ENCODE data around the gene RNF214. TPM values are rescaled to one million over a fixed set of nuclear protein-coding genes. Genes with fewer than 3 reads are reported as not detected.

The RNF214 gene
- total and polyA plus RNA-seq, 10 of the 15 experiments (the other 5 are each of a cell fraction or from before 2014, with no cell fraction given), result 4.8 to 16.8 (median 10.5) TPM

DNA sequence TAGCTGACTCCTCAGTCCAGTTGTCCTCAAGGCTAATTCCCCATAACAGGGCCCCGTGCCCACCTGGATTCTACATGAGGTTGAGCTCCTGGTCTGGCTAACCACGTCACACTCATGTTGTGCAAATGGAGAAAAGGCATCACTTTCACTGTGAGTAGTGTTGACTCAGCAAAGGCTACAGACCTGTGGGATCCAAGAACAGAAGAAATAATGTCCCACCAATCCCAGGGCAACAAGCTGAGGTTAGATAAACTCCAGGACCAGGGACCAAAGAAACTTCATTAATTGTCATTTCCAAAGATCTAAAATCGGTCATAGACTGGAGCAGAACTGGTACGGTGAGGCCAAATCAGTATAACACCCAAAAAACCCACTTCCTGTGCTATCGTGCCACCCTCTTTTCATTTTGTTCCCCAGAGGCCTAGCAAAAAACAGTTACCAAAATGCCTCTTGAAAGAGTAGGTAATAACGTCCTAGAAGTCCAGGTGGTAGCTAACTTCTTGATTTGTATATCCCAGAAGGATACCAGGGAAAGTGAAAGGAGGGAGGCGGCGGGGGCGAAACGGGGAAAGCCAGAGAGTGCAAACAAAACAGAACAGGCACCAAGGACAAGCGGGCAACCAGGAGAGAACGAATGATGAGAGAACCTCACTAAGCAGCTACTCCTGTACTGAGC, 2.0 kb upstream of the RNF214 start (continued):
- TF ChIP-seq, protein P1, sequence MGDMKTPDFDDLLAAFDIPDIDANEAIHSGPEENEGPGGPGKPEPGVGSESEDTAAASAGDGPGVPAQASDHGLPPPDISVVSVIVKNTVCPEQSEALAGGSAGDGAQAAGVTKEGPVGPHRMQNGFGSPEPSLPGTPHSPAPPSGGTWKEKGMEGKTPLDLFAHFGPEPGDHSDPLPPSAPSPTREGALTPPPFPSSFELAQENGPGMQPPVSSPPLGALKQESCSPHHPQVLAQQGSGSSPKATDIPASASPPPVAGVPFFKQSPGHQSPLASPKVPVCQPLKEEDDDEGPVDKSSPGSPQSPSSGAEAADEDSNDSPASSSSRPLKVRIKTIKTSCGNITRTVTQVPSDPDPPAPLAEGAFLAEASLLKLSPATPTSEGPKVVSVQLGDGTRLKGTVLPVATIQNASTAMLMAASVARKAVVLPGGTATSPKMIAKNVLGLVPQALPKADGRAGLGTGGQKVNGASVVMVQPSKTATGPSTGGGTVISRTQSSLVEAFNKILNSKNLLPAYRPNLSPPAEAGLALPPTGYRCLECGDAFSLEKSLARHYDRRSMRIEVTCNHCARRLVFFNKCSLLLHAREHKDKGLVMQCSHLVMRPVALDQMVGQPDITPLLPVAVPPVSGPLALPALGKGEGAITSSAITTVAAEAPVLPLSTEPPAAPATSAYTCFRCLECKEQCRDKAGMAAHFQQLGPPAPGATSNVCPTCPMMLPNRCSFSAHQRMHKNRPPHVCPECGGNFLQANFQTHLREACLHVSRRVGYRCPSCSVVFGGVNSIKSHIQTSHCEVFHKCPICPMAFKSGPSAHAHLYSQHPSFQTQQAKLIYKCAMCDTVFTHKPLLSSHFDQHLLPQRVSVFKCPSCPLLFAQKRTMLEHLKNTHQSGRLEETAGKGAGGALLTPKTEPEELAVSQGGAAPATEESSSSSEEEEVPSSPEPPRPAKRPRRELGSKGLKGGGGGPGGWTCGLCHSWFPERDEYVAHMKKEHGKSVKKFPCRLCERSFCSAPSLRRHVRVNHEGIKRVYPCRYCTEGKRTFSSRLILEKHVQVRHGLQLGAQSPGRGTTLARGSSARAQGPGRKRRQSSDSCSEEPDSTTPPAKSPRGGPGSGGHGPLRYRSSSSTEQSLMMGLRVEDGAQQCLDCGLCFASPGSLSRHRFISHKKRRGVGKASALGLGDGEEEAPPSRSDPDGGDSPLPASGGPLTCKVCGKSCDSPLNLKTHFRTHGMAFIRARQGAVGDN (IDR thresholded peaks at IDR 0.05), result no peak
- no peak for TF ChIP-seq NRF1 (conservative IDR thresholded peaks at IDR 0.05; ENCODE audit: low read depth, low read length)
- no peak for TF ChIP-seq SRF (IDR thresholded peaks at IDR 0.05; ENCODE audit: low read depth in 2 of 2, low read length in 2 of 2)
- TF ChIP-seq, protein P2, sequence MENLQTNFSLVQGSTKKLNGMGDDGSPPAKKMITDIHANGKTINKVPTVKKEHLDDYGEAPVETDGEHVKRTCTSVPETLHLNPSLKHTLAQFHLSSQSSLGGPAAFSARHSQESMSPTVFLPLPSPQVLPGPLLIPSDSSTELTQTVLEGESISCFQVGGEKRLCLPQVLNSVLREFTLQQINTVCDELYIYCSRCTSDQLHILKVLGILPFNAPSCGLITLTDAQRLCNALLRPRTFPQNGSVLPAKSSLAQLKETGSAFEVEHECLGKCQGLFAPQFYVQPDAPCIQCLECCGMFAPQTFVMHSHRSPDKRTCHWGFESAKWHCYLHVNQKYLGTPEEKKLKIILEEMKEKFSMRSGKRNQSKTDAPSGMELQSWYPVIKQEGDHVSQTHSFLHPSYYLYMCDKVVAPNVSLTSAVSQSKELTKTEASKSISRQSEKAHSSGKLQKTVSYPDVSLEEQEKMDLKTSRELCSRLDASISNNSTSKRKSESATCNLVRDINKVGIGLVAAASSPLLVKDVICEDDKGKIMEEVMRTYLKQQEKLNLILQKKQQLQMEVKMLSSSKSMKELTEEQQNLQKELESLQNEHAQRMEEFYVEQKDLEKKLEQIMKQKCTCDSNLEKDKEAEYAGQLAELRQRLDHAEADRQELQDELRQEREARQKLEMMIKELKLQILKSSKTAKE (IDR thresholded peaks at IDR 0.05; ENCODE audit: low read depth, poor library complexity, severe bottlenecking), result peak; percentile 68
- TF ChIP-seq CREB1 (IDR thresholded peaks at IDR 0.05; ENCODE audit: low read depth), result peak; percentile 38; the same call in 1 of the 2 replicates
- no peak; the same call in 1 of the 2 replicates for TF ChIP-seq ZNF24 (IDR thresholded peaks at IDR 0.05)
- TF ChIP-seq SMAD5 (IDR thresholded peaks at IDR 0.05; ENCODE audit: low read depth), result no peak
- TF ChIP-seq BRCA1 (IDR thresholded peaks at IDR 0.05; ENCODE audit: low read depth, low read length), result no peak
- TF ChIP-seq ASH2L (IDR thresholded peaks at IDR 0.05; ENCODE audit: borderline replicate concordance, low read depth), result no peak
- no peak for TF ChIP-seq SP1 (IDR thresholded peaks at IDR 0.05; ENCODE audit: low read depth, low read length)
- TF ChIP-seq, protein P3, sequence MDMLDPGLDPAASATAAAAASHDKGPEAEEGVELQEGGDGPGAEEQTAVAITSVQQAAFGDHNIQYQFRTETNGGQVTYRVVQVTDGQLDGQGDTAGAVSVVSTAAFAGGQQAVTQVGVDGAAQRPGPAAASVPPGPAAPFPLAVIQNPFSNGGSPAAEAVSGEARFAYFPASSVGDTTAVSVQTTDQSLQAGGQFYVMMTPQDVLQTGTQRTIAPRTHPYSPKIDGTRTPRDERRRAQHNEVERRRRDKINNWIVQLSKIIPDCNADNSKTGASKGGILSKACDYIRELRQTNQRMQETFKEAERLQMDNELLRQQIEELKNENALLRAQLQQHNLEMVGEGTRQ (IDR thresholded peaks at IDR 0.05; ENCODE audit: borderline replicate concordance, low read depth, low read length), result no peak
- no peak for TF ChIP-seq STAT1 (conservative IDR thresholded peaks at IDR 0.05)
- no peak for TF ChIP-seq ATF7 (IDR thresholded peaks at IDR 0.05; ENCODE audit: low read depth)
- no peak for TF ChIP-seq YY1 (IDR thresholded peaks at IDR 0.05; ENCODE audit: low read depth, low read length)
- peak; percentile 88 for TF ChIP-seq DPF2 (IDR thresholded peaks at IDR 0.05)
- TF ChIP-seq, protein P4, sequence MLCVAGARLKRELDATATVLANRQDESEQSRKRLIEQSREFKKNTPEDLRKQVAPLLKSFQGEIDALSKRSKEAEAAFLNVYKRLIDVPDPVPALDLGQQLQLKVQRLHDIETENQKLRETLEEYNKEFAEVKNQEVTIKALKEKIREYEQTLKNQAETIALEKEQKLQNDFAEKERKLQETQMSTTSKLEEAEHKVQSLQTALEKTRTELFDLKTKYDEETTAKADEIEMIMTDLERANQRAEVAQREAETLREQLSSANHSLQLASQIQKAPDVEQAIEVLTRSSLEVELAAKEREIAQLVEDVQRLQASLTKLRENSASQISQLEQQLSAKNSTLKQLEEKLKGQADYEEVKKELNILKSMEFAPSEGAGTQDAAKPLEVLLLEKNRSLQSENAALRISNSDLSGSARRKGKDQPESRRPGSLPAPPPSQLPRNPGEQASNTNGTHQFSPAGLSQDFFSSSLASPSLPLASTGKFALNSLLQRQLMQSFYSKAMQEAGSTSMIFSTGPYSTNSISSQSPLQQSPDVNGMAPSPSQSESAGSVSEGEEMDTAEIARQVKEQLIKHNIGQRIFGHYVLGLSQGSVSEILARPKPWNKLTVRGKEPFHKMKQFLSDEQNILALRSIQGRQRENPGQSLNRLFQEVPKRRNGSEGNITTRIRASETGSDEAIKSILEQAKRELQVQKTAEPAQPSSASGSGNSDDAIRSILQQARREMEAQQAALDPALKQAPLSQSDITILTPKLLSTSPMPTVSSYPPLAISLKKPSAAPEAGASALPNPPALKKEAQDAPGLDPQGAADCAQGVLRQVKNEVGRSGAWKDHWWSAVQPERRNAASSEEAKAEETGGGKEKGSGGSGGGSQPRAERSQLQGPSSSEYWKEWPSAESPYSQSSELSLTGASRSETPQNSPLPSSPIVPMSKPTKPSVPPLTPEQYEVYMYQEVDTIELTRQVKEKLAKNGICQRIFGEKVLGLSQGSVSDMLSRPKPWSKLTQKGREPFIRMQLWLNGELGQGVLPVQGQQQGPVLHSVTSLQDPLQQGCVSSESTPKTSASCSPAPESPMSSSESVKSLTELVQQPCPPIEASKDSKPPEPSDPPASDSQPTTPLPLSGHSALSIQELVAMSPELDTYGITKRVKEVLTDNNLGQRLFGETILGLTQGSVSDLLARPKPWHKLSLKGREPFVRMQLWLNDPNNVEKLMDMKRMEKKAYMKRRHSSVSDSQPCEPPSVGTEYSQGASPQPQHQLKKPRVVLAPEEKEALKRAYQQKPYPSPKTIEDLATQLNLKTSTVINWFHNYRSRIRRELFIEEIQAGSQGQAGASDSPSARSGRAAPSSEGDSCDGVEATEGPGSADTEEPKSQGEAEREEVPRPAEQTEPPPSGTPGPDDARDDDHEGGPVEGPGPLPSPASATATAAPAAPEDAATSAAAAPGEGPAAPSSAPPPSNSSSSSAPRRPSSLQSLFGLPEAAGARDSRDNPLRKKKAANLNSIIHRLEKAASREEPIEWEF (IDR thresholded peaks at IDR 0.05; ENCODE audit: insufficient replicate concordance, low read depth, low read length), result no peak
- no peak for TF ChIP-seq SUPT20H (IDR thresholded peaks at IDR 0.05; ENCODE audit: borderline replicate concordance, control insufficient read depth, low read depth, low read length)
- no peak for TF ChIP-seq SMARCA5 (IDR thresholded peaks at IDR 0.05)
- no peak for TF ChIP-seq ZNF274 (IDR thresholded peaks at IDR 0.05; ENCODE audit: insufficient read depth, insufficient read length)
